HL-60 (cell line): ENCODE measurements around the gene NHERF2.

Experiments used
- DNase-seq, 2 experiments: peaks; one replicate each; pipeline ENCODE4 v3.0.0-alpha.2; 2010 to 2020; ENCODE audit warnings: low read depth in 1 of 2, low spot score in 1 of 2
- H3K27ac ChIP-seq: fragments of 250-450 bp; sonication (Bioruptor Pico); replicated peaks from 2 replicates; pipeline ENCODE4 v1.5.1; 2020; ENCODE audit warnings: mild to moderate bottlenecking, moderate library complexity
- H3K27me3 ChIP-seq: fragments of 250-450 bp; sonication (Bioruptor Pico); 2 replicates; pipeline ENCODE4 v1.5.1; 2021; ENCODE audit warnings: mild to moderate bottlenecking, moderate library complexity; ENCODE audit not compliant: insufficient read depth, poor library complexity, severe bottlenecking
- H3K4me3 ChIP-seq: replicated peaks from 2 replicates; pipeline ENCODE4 v1.5.1; 2011; ENCODE audit warnings: mild to moderate bottlenecking, control low read depth, low read length; ENCODE audit not compliant: insufficient read depth
- CTCF ChIP-seq: IDR thresholded peaks from one replicate; pipeline ENCODE4 v1.5.1; 2011; ENCODE audit warnings: low read length, control low read depth, inconsistent platforms; ENCODE audit not compliant: insufficient read depth
- POLR2AphosphoS5 ChIP-seq: IDR thresholded peaks from 2 replicates; pipeline ENCODE4 v1.6.1; 2012; ENCODE audit warnings: low read depth
- REST ChIP-seq: IDR thresholded peaks from 2 replicates; pipeline ENCODE4 v1.6.1; 2012; ENCODE audit warnings: low read depth; ENCODE audit not compliant: insufficient replicate concordance
- SPI1 ChIP-seq: IDR thresholded peaks from 2 replicates; pipeline ENCODE4 v1.6.1; 2012; ENCODE audit warnings: low read depth, mild to moderate bottlenecking, borderline replicate concordance

NHERF2 gene

GRCh38 chr16:1982991-1983543 lies 43.6 kb upstream of the NHERF2 start:
- no peak for DNase-seq
- peaks cover 29% of the 10 kb centered on the region for H3K27me3 ChIP-seq
- H3K27ac ChIP-seq = no peak overlapping the region
- no peak overlapping the region for H3K4me3 ChIP-seq
- TF ChIP-seq POLR2AphosphoS5 (no peak), SPI1 (no peak), REST (no peak)

GRCh38 chr16:1983544-1984346 lies 43.0 kb upstream of the NHERF2 start, which contains the start of gene GFER:
Gene GFER (plus strand): TSS chr16:1984193. CDS start chr16:1984219, 26 bp downstream.
- peak in 1 of 2 experiments; percentile 77 for DNase-seq
- H3K27me3 ChIP-seq = peaks cover 30% of the 10 kb centered on the region
- H3K27ac ChIP-seq = peak within 1 kb of the TSS; percentile 40
- H3K4me3 ChIP-seq = peak within 1 kb of the TSS; percentile 88
- TF ChIP-seq SPI1 (no peak), CTCF (peak; percentile 48), REST (peak; percentile 25), POLR2AphosphoS5 (peak; percentile 12; the same call in 1 of the 2 replicates)

- H3K27me3 ChIP-seq = peaks cover 38% of the 10 kb centered on the region
- no peak for DNase-seq
- peak overlapping the region; percentile 88 for H3K4me3 ChIP-seq
- TF ChIP-seq POLR2AphosphoS5 (peak; percentile 12; the same call in 1 of the 2 replicates), CTCF (no peak)
- peak overlapping the region; percentile 40 for H3K27ac ChIP-seq
Measured at GRCh38 chr16:1984347-1985225, 42.1 kb upstream of the NHERF2 start.
